HCT116 (cell line): ENCODE measurements around the gene RBM44. TPM values are rescaled to one million over a fixed set of nuclear protein-coding genes. Genes with fewer than 3 reads are reported as not detected.
"Not testable (repeated sequence)": the region's sequence is repeated elsewhere in the genome, so short reads cannot be mapped to it uniquely, and the experiment has no call there.

ENCODE experiments used
- ATAC-seq: fragments of 200-7000 bp; cut with Tn5 transposase; 2 replicates; pipeline ENCODE4 v1.9.1; 2020; ENCODE audit warnings: mild to moderate bottlenecking, moderate library complexity
- BruUV-seq: library from RNA; stranded (reverse); fragments of 400-500 nt; replicated peaks from 2 replicates; lab custom pipeline; 2021; lab: Mats Ljungman, UMichigan
- CTCF ChIA-PET: fragments of 300-600 bp; sonication (Branson Sonifier 250); formaldehyde crosslinking; loops from one replicate; lab custom pipeline; 2021; ENCODE audit warnings: antibody characterized with exemption; lab: Charles Lee
- POLR2A ChIA-PET: fragments of 300-600, 350-600 bp; sonication (Branson Sonifier 250); formaldehyde crosslinking; loops from one replicate; lab custom pipeline; 2021; ENCODE audit warnings: antibody characterized with exemption; lab: Charles Lee
- RAD21 ChIA-PET, 2 experiments: fragments of 300-600 bp; sonication (Branson Sonifier 250); formaldehyde crosslinking; loops; one replicate each; lab custom pipeline; 2023; ENCODE audit warnings: low total read pairs in 2 of 2; ENCODE audit not compliant: uncharacterized antibody in 2 of 2, unreplicated experiment in 2 of 2, low non-redundant PET in 1 of 2; lab: Charles Lee
- DNase-seq: peaks from one replicate; pipeline ENCODE4 v3.0.0-alpha.2; 2010; ENCODE audit warnings: low read depth, low spot score
- H2AFZ ChIP-seq: fragments of 200-600 bp; shearing (Covaris generic), sonication (generic); 2 replicates; pipeline ENCODE4 v1.6.1; 2017; ENCODE audit warnings: low read depth, mixed run types, mixed read lengths, antibody characterized with exemption, low read length; ENCODE audit not compliant: poor library complexity, severe bottlenecking
- H3K27ac ChIP-seq: 2 replicates; pipeline ENCODE4 v1.5.1; 2012; ENCODE audit warnings: low read depth, low read length
- H3K27me3 ChIP-seq: fragments of 200-600 bp; sonication (generic); 2 replicates; pipeline ENCODE4 v1.6.1; 2016; ENCODE audit warnings: mixed run types, low read length, mixed read lengths; ENCODE audit not compliant: insufficient read depth
- H3K36me3 ChIP-seq, 2 experiments: fragments of 200-500 bp in 1 of 2; fragments of 200-600 bp in 1 of 2; sonication (Bioruptor generic) in 1 of 2; sonication (generic) in 1 of 2; 2 replicates each; pipeline versions ENCODE4 v1.5.1 to v1.6.1; 2014 to 2016; ENCODE audit warnings: low read length in 2 of 2, inconsistent platforms in 1 of 2, mixed read lengths in 1 of 2, mixed run types in 1 of 2; ENCODE audit not compliant: insufficient read depth in 2 of 2, control insufficient read depth in 1 of 2
- H3K4me1 ChIP-seq, 2 experiments: fragments of 200-600 bp in 1 of 2; sonication (generic) in 1 of 2; 2 replicates each; pipeline versions ENCODE4 v1.5.1 to v1.6.1; 2012 to 2017; ENCODE audit warnings: low read length in 2 of 2, inconsistent platforms in 1 of 2, mild to moderate bottlenecking in 1 of 2, mixed read lengths in 1 of 2, mixed run types in 1 of 2, moderate library complexity in 1 of 2; ENCODE audit not compliant: insufficient read depth in 2 of 2, control insufficient read depth in 1 of 2
- H3K4me2 ChIP-seq: fragments of 200-600 bp; sonication (generic); 2 replicates; pipeline ENCODE4 v1.6.1; 2017; ENCODE audit warnings: mixed run types, low read length, mixed read lengths
- H3K4me3 ChIP-seq, 2 experiments: fragments of 200-600 bp in 1 of 2; sonication (generic) in 1 of 2; replicated peaks in 1 of 2; 2 replicates each; pipeline ENCODE4 v1.5.1; 2011 to 2016; ENCODE audit warnings: low read length in 2 of 2, control low read depth in 1 of 2, low read depth in 1 of 2, mild to moderate bottlenecking in 1 of 2, mixed read lengths in 1 of 2, mixed run types in 1 of 2
- H3K79me2 ChIP-seq: fragments of 200-600 bp; sonication (generic); 2 replicates; pipeline ENCODE4 v1.6.1; 2017; ENCODE audit warnings: mild to moderate bottlenecking, mixed run types, low read length, moderate library complexity, mixed read lengths; ENCODE audit not compliant: insufficient read depth
- H3K9ac ChIP-seq: fragments of 200-600 bp; sonication (generic); 2 replicates; pipeline ENCODE4 v1.6.1; 2016; ENCODE audit warnings: low read length, mixed read lengths
- H3K9me2 ChIP-seq: fragments of 200-600 bp; sonication (generic), shearing (Covaris generic); 2 replicates; pipeline ENCODE4 v1.6.1; 2017; ENCODE audit warnings: mixed run types, mild to moderate bottlenecking, moderate library complexity; ENCODE audit not compliant: insufficient read depth
- H3K9me3 ChIP-seq, 2 experiments: fragments of 200-500 bp in 1 of 2; fragments of 200-600 bp in 1 of 2; sonication (Bioruptor generic) in 1 of 2; sonication (generic) in 1 of 2; 2 replicates each; pipeline ENCODE4 v1.6.1; 2014 to 2017; ENCODE audit warnings: low read length in 2 of 2, mixed read lengths in 2 of 2, inconsistent platforms in 1 of 2, low read depth in 1 of 2, mild to moderate bottlenecking in 1 of 2, mixed run types in 1 of 2, moderate library complexity in 1 of 2; ENCODE audit not compliant: control insufficient read depth in 1 of 2, insufficient read depth in 1 of 2
- H4K20me1 ChIP-seq: fragments of 200-600 bp; sonication (generic), shearing (Covaris generic); 2 replicates; pipeline ENCODE4 v1.6.1; 2017; ENCODE audit warnings: mixed run types, mild to moderate bottlenecking, moderate library complexity; ENCODE audit not compliant: insufficient read depth
- CBX3 ChIP-seq: IDR thresholded peaks from 2 replicates; pipeline ENCODE4 v1.6.1; 2012; ENCODE audit warnings: low read depth
- EGR1 ChIP-seq: IDR thresholded peaks from 2 replicates; pipeline ENCODE4 v1.6.1; 2012; ENCODE audit warnings: low read depth
- ELF1 ChIP-seq: IDR thresholded peaks from 2 replicates; pipeline ENCODE4 v1.6.1; 2012; ENCODE audit warnings: low read depth, borderline replicate concordance
- EZH2 ChIP-seq: fragments of 200-600 bp; sonication (generic); IDR thresholded peaks from 2 replicates; pipeline ENCODE4 v1.6.1; 2017; ENCODE audit warnings: antibody characterized with exemption, mixed run types
- EZH2phosphoT487 ChIP-seq: fragments of 200-600 bp; IDR thresholded peaks from 2 replicates; pipeline ENCODE4 v1.6.1; 2018; ENCODE audit warnings: antibody characterized with exemption, borderline replicate concordance
- FOSL1 ChIP-seq: IDR thresholded peaks from 2 replicates; pipeline ENCODE4 v1.6.1; 2012; ENCODE audit warnings: low read depth
- MAX ChIP-seq: IDR thresholded peaks from 2 replicates; pipeline ENCODE4 v1.6.1; 2012
- POLR2AphosphoS5 ChIP-seq: IDR thresholded peaks from 2 replicates; pipeline ENCODE4 v1.6.1; 2011; ENCODE audit warnings: mild to moderate bottlenecking, low read depth, low read length, moderate library complexity
- SIN3A ChIP-seq: IDR thresholded peaks from 2 replicates; pipeline ENCODE4 v1.6.1; 2012; ENCODE audit warnings: low read depth
- SRF ChIP-seq: IDR thresholded peaks from 2 replicates; pipeline ENCODE4 v1.6.1; 2012; ENCODE audit warnings: low read depth
- ZBTB33 ChIP-seq: IDR thresholded peaks from 2 replicates; pipeline ENCODE4 v1.6.1; 2011; ENCODE audit warnings: mild to moderate bottlenecking, low read length, moderate library complexity; ENCODE audit not compliant: insufficient replicate concordance; ENCODE audit errors: extremely low read depth
- ZNF274 ChIP-seq: fragments of 200-500 bp; sonication (Bioruptor generic); IDR thresholded peaks from 2 replicates; pipeline ENCODE4 v1.6.1; 2014; ENCODE audit warnings: mild to moderate bottlenecking, low read depth, low read length, inconsistent platforms
- intact Hi-C: fragments of 100-400 bp; cut with micrococcal nuclease; formaldehyde crosslinking; loops from 2 replicates; pipeline ENCODE4 v1.10.0; 2022
- total RNA-seq: library from RNA; stranded (reverse); gene quantifications from one replicate; pipeline ENCODE4 v1.2.1, GENCODE V29; 2021; ENCODE audit not compliant: unreplicated experiment

Gene RBM44
- total RNA-seq, 1 experiment from 2014 or later: 0.54 TPM

GRCh38 chr2:237841051-237841450 lies 42.5 kb downstream of the RBM44 start:
- CTCF ChIA-PET: no interaction called here

GRCh38 chr2:237848940-237849339 lies 50.4 kb downstream of the RBM44 start:
- H3K4me1 ChIP-seq, POLR2A ChIA-PET, H3K4me3 ChIP-seq, RAD21 ChIA-PET, H2AFZ ChIP-seq, H3K36me3 ChIP-seq, H3K79me2 ChIP-seq, CTCF ChIA-PET, H3K27me3 ChIP-seq, BruUV-seq, H4K20me1 ChIP-seq, DNase-seq, H3K9ac ChIP-seq, H3K27ac ChIP-seq, H3K9me2 ChIP-seq, intact Hi-C loops, H3K4me2 ChIP-seq, ATAC-seq, H3K9me3 ChIP-seq: not testable (repeated sequence)

More at GRCh38 chr2:237841051-237841450, 42.5 kb downstream of the RBM44 start:
- Histone ChIP-seq H3K9me2 (no peaks in the 10 kb centered on the region), H3K36me3 (no peaks in the 10 kb centered on the region), H3K9ac (no peak overlapping the region), H3K27me3 (no peaks in the 10 kb centered on the region), H3K4me2 (no peak overlapping the region), H3K79me2 (no peaks in the 10 kb centered on the region), H2AFZ (no peak overlapping the region), H4K20me1 (no peaks in the 10 kb centered on the region), H3K4me1 (no peaks in the 10 kb centered on the region), H3K4me3 (no peak overlapping the region), H3K9me3 (peaks cover 0 to 5% of the 10 kb centered on the region in 2 experiments; a peak in 1 of 4 replicates), H3K27ac (no peak overlapping the region)
- RAD21 ChIA-PET: no interaction called here
- POLR2A ChIA-PET: no interaction called here
- ATAC-seq (no peak), DNase-seq (no peak)
- intact Hi-C loops: no loop called here
- no peak for TF ChIP-seq SRF
- no peak for TF ChIP-seq FOSL1
- TF ChIP-seq EZH2: no peak
- TF ChIP-seq MAX: no peak
- no peak for TF ChIP-seq SIN3A
- TF ChIP-seq EZH2phosphoT487: no peak
- no peak for TF ChIP-seq ZBTB33
- no peak for TF ChIP-seq EGR1
- TF ChIP-seq ELF1: no peak
- no peak for TF ChIP-seq ZNF274
- TF ChIP-seq POLR2AphosphoS5: no peak
- no peak for TF ChIP-seq CBX3
- no TSS peak for BruUV-seq
